HG02763 (cell line): ENCODE data around the gene MED17.

ENCODE experiments used
- ATAC-seq: cut with Tn5 transposase; IDR thresholded peaks from one replicate; pipeline ENCODE4 v1.9.1; 2021; ENCODE audit warnings: mild to moderate bottlenecking, moderate library complexity; ENCODE audit not compliant: unreplicated experiment

MED17 gene

GRCh38 chr11:93814966-93815633 lies 31.0 kb downstream of the MED17 start:
- ATAC-seq: no peak

DNA sequence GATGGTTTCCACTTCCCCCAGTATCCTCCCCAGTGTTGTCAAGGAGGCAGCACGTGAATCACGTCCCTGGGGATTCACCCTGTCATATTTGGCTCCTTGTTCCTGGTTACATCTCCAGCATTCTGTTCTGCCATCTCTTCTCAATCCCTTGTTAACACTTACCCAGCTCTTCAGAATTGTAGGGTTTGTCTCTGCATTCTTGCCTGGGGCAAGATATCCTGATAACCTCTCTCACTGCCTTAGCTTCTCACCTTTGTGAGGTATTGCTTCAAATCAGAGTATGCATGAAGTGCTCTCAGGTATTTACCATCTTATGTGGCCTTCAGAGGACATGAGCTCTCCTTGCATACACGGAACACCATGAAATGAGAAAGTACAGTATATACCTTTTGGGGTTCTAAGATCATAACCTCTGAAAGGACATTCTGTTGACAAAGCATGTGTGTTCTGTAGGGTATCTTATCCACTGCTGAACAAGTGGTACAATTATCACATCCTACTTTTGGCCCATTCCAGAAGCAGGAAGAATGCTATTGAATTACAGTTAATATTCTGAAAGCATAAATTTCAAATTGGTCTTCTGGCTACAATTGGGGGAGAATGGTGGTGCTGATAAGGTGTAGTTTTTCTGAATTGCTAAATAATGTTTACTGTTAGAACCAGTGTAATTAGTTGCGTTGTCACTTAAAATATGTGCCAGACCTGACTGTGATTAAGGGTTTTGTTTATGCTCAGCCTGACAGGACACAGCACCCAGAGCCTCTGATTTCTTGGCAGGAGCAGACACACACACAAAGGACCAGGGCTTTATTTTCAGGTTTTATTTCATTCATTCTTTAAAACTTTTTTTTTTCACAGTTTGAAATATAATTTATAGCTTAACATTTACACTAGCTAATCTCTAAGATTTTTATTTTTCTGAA lies 33.6 kb downstream of the MED17 start:
- no peak for ATAC-seq

DNA sequence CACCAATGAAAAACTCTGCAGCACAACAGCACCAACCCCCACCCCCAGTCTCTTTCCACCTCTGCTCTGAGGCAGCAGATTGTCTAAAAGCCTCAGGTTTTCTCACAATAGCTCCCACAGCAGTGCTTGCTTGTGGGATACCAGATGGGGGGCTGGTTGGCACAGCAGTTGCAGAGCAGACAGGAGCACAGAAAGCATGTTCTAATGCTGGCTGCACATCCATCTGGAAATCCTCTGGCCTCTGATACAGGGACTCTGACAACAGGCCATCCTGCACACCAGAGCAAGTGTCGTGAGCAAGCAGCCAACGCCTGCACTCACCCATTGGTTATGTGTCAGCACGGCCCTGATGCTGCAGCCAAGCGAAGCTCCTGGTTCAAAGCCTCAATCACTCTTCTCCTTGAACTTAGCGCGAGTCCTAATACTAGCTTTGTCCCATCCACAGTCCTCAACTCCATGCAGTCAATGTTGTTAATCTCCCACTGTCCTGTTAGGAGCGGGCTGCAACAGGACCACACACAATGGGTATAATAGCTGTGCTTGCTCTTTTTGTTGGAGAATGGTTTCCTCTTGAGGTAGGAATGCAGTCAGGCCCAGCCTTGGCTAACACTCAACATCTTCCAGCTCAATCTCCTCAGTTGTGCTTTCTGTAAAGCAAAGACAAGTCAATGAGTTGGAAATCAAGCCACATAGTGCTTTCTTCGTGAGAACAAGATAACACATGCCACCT lies 36.0 kb downstream of the MED17 start:
- no peak for ATAC-seq

- ATAC-seq: no peak
Measured at GRCh38 chr11:93820847-93821246, 36.8 kb downstream of the MED17 start.

DNA sequence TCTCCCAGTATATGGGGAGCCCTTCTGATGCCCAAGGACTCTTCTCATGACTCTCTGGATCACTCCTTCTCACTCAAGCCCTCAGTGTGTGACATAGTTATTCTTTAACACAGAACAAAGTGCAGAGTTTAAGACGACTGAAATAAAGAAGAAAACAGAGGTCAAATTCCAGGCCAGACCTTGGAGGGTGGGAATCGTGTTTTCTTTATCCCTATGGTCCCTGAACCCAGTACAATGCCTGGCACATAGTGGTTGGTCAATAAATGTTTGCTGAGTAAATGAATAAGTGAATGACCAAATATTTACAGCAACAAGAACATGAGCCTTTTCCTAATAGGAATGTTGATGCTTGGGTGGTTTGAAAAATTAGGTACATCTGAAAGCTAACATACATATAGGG lies 37.5 kb downstream of the MED17 start:
- no peak for ATAC-seq

GRCh38 chr11:93822359-93822758 lies 38.3 kb downstream of the MED17 start:
- no peak for ATAC-seq

DNA sequence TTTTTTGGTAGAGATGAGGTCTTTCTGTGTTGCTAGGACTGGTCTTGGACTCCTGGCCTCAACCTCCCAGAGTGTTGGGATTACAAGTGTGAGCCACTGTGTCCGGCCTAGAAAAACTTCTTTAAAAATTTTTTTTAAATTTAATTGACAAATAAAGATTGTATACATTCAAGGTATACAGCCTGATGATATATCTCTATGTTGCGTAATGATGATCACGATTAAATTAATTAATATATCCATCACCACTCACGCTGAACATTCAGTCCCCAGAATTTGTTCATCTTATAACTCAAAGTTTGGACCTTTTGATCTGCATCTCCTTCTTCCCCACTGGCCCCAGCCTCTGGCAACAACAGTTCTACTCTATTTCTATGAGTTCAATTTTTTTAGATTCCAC lies 39.1 kb downstream of the MED17 start:
- no peak for ATAC-seq

DNA sequence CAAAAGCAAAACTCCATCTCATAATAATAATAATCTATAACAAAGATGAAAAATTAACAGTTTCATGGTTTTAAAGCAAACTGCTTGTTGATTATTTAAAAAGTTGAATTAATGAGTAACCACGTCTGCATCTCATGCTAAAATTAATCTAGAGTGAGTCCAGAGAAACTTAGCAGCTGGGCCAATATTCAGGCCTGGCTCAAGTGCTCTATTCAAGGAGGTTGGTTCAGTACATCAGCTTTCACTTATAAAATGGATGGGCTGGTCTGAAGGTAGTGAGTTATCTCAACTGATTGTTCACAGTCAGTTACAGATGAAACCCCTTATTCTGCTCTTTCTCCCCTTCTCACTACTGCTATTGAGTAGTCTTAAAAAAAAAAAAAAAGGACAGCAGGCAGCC lies 43.3 kb downstream of the MED17 start:
- ATAC-seq: no peak

DNA sequence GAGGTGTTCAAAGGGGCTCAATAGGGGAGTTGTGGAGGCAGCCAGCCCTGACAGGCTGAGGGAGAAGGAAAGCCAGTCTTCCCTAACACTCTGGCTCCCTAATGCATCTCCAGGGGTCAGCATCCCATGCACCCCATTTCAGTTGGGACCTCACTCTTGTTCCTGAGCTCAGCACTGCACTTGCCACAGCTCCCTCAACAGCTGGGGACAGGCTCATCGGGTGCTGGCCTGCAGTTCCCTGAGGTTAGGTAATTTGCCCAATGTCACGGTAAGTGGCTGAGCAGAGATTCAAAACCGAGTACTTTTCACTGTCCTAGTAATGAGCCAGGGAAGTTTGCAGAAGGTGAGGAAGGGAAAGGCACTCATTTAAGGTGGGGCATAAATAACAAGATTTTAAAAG lies 45.5 kb downstream of the MED17 start:
- no peak for ATAC-seq

DNA sequence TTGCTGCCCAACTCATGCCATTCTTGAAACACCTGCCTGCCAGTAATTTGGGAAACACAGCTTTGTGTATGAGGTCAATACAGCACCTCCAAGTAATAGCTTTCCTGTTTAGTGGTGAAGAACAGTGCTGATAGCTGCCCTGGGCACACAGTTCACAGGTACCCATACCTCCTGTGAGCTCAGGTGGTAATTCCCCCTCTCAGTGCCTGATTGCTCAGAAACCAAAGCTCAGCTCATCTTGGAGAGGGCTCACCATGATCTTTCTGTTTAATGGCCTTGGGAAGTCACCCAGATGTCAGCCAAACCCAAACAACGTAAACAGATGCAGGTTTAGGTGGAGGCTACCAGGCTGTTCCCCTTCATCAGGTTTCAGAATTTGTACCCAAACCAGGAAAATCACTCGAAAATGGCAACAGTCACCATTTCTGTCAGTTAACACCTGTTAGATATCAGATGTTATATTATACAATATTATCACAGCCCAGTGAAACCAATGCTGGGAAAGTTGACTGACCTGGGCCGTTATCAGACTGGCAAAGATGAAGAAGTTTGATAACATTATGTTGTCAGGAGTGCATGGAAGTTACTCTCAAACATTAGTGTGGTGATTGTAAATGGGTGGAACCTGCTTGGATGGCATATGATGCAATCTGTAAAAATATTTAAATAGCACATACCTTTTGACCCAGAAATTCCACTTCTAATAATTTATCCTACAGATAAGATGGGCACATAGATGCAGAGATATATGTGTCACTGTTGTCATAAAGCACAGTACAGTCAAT lies 47.5 kb downstream of the MED17 start:
- no peak for ATAC-seq

DNA sequence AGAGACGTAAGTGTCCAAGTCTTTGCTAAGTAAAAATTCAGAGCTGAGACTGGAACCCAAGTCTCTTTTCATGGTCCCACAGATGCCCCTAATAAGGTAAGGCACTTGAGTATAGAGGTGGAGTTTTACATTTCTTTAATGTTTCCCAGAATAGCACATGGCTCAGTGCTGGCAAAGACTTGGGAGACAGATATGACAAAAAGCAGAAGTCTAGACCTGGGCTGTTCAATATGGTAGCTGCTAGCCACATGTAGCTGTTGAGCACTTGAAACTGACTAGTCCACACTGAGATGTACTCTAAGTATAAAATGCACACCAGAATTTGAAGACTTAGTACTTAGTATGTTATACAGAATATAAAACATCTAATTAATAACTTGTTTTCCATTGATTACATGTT lies 48.7 kb downstream of the MED17 start:
- no peak for ATAC-seq

DNA sequence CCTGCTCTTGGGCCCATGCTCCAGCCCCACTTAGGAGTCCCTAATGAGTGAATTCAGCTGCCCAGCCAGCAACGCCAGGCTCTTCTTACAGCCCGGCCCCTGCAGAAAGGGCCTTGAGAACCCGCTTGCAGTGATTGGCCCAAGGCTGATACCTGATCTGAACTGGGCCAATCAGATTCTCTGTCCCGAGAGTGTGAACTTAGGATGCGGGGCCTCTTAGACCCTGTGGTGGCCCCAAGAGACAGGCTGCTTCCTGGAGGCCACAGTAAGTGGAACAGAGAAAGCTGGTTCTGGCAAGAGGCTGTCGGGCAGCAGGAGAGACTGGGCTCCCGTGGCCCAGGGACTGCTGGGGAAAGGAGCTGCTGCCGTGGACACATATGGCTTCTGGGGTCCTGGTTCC lies 54.9 kb downstream of the MED17 start:
- no peak for ATAC-seq

- ATAC-seq: no peak
Measured at GRCh38 chr11:93840180-93840579, 56.1 kb downstream of the MED17 start.

- ATAC-seq: no peak
Measured at GRCh38 chr11:93840981-93841380, 56.9 kb downstream of the MED17 start.

GRCh38 chr11:93841446-93841845 lies 57.4 kb downstream of the MED17 start:
- ATAC-seq: no peak

DNA sequence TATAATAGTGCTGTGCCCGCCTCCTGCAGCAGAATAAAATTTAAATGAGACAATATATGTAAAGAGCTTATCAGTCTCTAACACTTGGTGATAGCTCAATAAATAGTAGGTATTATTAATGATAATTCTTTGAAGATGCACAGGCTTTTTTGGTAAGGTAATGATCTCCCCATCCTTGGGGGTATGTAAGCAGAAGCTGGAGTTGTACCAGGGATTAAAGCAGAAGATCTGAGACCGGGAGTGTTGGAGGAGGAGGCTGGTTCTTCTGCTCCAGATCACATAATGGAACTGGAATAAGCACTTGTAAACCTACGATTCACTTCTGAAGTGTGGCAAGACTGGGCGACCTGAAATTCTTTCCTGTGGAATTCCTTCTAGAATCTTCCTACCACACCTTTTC lies 58.0 kb downstream of the MED17 start:
- no peak for ATAC-seq

GRCh38 chr11:93842461-93842860 lies 58.4 kb downstream of the MED17 start:
- ATAC-seq: no peak

DNA sequence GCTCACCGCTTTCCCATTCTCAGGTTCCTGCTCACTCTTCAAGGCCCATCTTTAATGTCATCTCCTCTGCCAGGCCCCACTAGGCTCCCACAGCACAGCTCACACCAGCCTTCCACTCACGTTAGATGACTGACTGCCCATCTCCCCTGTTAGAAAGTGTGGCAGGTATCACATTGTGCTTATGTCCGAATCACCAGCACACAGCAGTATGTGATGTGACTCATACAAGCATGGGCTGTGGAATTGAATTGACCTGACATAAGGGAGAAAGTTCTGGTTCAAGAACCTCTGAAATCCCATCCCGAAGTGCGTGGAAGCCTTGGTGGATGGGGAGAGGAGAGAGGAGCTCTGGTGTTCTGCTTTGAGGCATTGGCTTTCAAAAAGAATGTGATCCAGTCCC lies 59.8 kb downstream of the MED17 start:
- no peak for ATAC-seq

DNA sequence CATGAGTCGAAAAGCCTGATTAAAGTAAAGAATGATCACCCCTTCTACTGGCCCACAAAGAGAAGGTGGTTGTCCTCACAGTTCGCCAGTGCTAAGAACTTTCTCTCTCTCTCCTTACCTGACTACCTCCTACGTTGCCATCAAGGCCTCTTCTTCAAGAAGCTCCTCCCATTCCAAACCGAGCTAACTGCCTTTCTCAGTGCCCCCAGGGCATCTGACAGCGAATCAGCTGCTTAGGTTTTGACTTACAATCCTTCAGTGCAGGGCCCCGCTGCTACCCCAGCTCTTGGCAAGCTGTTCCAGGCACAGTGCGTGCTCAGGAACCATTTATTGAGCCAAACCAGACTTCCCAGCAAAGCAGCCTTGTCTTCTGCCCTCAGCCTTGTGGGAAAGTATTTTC lies 60.5 kb downstream of the MED17 start:
- ATAC-seq: no peak

DNA sequence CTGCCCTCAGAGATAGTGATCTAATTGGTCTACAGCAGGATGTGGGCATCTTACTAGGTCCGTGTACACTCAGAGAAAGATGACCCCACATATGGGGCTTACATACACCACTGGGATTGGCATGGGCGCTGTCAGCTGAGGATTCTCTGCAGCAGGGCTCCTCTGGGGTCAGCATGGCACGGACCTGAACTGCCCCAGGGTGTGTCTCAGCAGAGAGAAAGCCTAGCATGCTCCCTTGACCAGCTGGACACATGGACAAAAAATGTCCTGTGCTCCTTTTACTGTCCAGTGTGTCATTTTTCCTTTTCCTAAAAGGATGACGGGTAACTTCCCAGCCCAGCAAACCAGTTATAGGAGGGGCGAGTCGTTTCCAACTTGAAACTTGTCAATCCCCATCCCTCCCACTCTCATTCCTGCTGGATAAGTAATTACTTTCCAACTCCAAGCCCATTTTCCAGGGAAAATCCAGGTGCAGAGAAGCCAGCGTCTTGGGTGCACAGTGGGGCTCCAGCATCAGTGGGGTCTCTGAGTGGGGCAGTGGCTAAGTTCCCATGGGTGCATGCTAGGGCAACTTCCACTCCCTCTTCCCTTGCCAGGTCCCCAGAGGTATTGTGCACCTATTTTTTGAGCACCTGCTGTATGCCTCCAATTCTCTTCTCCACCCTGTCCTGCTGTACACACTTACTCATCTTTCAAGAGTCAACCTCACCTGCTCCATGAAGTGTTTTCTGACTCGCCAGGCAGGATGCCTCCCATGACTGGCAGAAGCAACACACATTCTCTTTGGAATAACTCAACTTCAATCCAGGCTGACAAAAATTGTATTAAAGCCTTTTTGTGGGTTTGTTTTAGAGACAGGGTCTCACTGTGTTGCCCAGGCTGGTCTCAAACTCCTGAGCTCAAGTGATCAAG lies 61.4 kb downstream of the MED17 start:
- no peak for ATAC-seq
